HFFc6 (cell line): Measurements from ENCODE around the gene CELA2A. TPM values are rescaled to one million over a fixed set of nuclear protein-coding genes. Genes with fewer than 3 reads are reported as not detected.
A peak's percentile ranks its signal among the peaks of the same experiment; 100 is the strongest.
"Not testable (repeated sequence)": the region's sequence is repeated elsewhere in the genome, so short reads cannot be mapped to it uniquely, and the experiment has no call there.

Experiments used
- DNase-seq: peaks from one replicate; pipeline ENCODE4 v3.0.0-alpha.2; 2018
- H3K27ac Mint-ChIP-seq: 2 replicates; pipeline ENCODE4 v1.8.0; 2020; ENCODE audit warnings: mild to moderate bottlenecking, mixed read lengths
- H3K27me3 Mint-ChIP-seq: 2 replicates; pipeline ENCODE4 v1.8.0; 2021; ENCODE audit warnings: mild to moderate bottlenecking, moderate library complexity, mixed read lengths; ENCODE audit not compliant: insufficient read depth
- H3K36me3 Mint-ChIP-seq: 2 replicates; pipeline ENCODE4 v1.8.0; 2021; ENCODE audit warnings: low read depth, mixed read lengths
- H3K4me1 Mint-ChIP-seq: 2 replicates; pipeline ENCODE4 v1.8.0; 2020; ENCODE audit warnings: low read depth, mixed read lengths
- H3K4me3 Mint-ChIP-seq: 2 replicates; pipeline ENCODE4 v1.8.0; 2020; ENCODE audit warnings: mild to moderate bottlenecking, moderate library complexity, mixed read lengths
- H3K9me3 Mint-ChIP-seq: 2 replicates; pipeline ENCODE4 v1.8.0; 2020; ENCODE audit warnings: mild to moderate bottlenecking, mixed read lengths
- total RNA-seq, 6 experiments: library from RNA; stranded (reverse); fragmentation: NEBNext Ultra II Directional; extraction: Animal tissue kit (Norgen Biotek cat#: 25700); gene quantifications; 2 replicates in 1 of 6; 3 replicates in 5 of 6; pipeline ENCODE4 v1.2.3, GENCODE V29; 2021
- TF ChIP-seq, protein P1 (sequence below): fragments of 200-600 bp; sonication (generic); IDR thresholded peaks from 2 replicates; pipeline ENCODE4 v1.5.0; 2021; ENCODE audit warnings: antibody characterized with exemption, mild to moderate bottlenecking

Gene CELA2A
- total RNA-seq, 6 experiments from 2014 or later = not detected

DNA sequence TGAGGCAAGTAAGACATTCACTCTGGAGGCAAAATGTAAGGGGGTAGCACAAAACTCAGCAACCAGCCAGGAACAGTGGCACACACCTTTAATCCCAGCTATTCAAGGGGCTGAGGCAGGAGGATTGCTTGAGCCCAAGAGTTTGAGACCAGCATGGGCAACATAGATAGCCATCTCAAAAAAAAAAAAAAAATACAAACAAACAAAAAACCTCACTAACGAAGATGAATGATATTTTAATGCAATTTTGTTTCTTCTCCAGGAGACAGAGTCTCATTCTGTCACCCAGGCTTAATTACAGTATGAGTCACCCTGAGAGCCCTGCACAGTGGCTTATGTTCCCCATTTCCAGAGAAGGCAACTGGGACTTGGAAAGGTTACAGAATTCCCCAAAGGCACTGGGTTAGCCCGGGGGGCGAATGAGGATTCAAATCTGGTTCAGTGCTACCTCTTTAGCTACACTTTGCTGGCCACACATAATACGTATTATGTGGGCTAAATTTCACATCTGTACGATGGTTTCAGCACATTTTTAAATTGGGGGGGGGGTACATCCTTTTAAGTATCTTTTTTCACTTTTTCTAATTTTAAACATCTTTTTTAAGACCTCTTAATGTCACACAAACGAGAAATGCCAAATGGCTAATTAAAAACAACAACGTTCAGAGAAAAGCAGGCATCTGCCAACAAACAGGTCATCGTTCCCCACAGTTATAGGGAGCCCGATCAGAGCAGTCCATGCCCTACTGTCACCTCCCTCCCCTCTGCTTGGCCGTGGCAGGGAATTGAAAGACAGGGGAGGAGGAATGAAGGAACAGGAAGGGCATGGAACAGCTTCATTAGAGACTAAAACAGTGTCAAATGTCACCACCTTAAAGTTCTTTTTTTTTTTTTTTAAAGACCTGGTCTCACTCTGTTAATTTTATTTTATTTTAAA is 3.5 kb downstream of the CELA2A start:
- Mint-ChIP-seq H3K4me1 (peaks cover 19% of the 10 kb centered on the region), H3K36me3 (no peaks in the 10 kb centered on the region), H3K27me3 (peaks cover 17% of the 10 kb centered on the region), H3K4me3 (no peak overlapping the region), H3K9me3 (no peaks in the 10 kb centered on the region), H3K27ac (no peak overlapping the region)
- TF ChIP-seq, protein P1, sequence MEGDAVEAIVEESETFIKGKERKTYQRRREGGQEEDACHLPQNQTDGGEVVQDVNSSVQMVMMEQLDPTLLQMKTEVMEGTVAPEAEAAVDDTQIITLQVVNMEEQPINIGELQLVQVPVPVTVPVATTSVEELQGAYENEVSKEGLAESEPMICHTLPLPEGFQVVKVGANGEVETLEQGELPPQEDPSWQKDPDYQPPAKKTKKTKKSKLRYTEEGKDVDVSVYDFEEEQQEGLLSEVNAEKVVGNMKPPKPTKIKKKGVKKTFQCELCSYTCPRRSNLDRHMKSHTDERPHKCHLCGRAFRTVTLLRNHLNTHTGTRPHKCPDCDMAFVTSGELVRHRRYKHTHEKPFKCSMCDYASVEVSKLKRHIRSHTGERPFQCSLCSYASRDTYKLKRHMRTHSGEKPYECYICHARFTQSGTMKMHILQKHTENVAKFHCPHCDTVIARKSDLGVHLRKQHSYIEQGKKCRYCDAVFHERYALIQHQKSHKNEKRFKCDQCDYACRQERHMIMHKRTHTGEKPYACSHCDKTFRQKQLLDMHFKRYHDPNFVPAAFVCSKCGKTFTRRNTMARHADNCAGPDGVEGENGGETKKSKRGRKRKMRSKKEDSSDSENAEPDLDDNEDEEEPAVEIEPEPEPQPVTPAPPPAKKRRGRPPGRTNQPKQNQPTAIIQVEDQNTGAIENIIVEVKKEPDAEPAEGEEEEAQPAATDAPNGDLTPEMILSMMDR = no peak
- peak; percentile 13 for DNase-seq

DNA sequence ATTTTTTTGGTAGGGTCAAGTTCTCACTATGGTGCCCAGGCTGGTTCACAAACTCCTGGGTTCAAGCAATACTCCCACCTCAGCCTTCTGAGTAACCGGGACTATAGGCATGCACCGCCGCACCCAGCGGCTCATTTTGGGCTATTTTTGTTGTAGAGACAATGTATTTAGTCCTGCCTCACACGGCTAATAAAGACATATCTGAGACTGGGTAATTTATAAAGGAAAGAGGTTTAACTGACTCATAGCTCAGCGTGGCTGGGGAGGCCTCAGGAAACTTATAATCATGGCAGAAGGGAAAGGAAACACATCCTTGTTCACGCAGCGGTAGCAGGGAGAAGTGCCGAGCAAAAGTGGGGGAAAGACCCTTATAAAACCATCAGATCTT is 4.2 kb downstream of the CELA2A start:
- Mint-ChIP-seq H3K36me3 (no peaks in the 10 kb centered on the region), H3K9me3 (no peaks in the 10 kb centered on the region), H3K4me3 (no peak overlapping the region), H3K27me3 (peaks cover 17% of the 10 kb centered on the region), H3K4me1 (peaks cover 15% of the 10 kb centered on the region), H3K27ac (no peak overlapping the region)
- DNase-seq = no peak
- TF ChIP-seq, protein P1 = no peak

DNA sequence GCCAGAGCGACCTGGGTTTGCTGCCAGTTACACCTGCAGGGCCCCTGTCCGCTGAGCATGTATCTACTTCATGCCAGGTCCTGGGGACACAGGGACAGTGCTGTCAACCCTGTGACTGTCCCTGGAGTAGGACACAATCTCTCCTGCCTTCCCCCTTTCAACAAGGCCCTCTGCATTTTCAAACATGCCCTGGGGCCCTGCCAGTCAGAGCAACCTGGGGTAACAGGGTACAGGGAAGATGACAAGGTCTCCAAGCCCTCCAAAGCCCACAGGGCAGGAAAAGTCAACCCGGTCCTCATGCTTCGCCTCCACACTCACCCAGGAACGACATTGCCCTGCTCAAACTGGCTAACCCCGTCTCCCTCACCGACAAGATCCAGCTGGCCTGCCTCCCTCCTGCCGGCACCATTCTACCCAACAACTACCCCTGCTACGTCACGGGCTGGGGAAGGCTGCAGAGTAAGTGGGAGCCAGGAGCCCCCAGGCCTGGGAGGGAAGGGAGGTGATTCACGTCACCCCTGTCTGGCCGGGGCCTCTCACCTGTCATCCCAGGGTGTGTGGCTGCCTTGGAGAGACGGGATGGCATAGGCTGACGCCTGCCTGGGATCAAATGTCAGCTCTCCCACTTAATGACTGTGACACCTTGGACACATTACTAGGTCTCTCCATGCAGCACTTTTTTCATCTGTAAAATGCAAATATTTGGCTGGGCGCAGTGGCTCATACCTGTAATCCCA is 6.7 kb downstream of the CELA2A start:
- not testable (repeated sequence) for DNase-seq, H3K27ac Mint-ChIP-seq, H3K4me3 Mint-ChIP-seq, H3K9me3 Mint-ChIP-seq, H3K36me3 Mint-ChIP-seq
- Mint-ChIP-seq H3K4me1 (peaks cover 14% of the 10 kb centered on the region), H3K27me3 (peaks cover 14% of the 10 kb centered on the region)

DNA sequence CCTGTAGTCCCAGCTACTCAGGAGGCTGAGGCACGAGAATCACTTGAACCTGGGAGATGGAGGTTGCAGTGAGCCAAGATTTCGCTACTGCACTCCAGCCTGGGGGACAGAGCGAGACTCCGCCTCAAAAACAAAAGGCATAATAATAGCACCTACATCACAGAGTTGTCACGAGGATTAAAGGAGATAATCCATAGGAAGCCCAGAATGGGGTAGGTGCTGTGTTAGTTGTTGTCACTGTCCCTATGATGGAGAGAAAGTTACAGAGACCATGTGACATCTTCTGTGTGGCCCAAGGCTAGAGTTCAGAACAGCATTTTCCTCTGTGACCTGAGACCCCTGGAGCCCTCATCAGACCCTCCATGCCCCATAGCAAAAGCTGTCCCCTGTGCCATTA is 7.4 kb downstream of the CELA2A start:
- Mint-ChIP-seq H3K4me1 (peaks cover 14% of the 10 kb centered on the region), H3K27me3 (peaks cover 17% of the 10 kb centered on the region)
- H3K9me3 Mint-ChIP-seq, DNase-seq, H3K27ac Mint-ChIP-seq, H3K36me3 Mint-ChIP-seq, H3K4me3 Mint-ChIP-seq: not testable (repeated sequence)

DNA sequence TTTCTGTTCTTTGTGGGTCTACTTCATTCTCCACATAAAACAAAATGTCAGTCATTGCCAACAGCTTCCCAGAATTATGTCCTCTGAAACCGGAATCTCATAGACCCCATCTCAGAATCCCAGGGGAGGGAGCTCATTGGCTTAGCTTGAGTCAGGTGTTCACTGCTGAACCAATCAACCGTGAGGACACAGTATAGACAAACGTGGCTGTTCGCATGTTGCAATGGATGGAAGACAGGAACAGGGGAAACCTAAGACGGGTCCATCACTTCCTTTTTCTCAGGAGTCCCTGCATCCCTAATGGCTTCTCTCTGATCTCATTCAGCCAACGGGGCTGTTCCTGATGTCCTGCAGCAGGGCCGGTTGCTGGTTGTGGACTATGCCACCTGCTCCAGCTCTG is 9.1 kb downstream of the CELA2A start:
- H3K36me3 Mint-ChIP-seq = no peaks in the 10 kb centered on the region

DNA sequence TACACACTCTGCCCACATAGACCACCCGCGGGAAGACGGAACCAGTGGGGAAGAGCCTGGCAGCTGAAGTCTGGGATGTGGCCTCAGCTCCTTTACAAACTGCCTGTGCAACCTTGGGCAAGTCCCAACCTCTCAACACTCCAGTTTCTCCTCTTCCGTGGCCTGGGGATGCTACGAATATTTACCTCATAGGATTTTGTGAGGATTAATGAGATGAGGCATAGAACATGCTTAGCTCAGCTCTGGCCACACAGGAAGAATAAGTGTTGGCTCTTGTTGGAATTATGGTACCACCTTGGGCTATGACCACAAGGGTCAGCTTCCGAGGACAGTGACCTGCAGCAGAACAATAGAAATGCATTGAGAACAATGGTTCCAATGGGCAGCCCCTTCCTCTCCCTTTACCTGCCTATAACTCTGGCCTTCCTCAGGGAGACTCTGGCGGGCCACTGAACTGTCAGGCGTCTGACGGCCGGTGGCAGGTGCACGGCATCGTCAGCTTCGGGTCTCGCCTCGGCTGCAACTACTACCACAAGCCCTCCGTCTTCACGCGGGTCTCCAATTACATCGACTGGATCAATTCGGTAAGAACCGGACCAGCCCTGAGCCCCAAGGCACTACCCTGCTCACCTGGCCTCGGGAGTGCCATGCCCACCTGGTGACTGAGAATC is 10.6 kb downstream of the CELA2A start:
- DNase-seq, H3K27ac Mint-ChIP-seq, H3K4me1 Mint-ChIP-seq, H3K36me3 Mint-ChIP-seq, H3K9me3 Mint-ChIP-seq, H3K4me3 Mint-ChIP-seq: not testable (repeated sequence)
- H3K27me3 Mint-ChIP-seq = peaks cover 30% of the 10 kb centered on the region

More for the DNA sequence above, 9.1 kb downstream of the CELA2A start:
- Mint-ChIP-seq H3K4me1 (no peaks in the 10 kb centered on the region), H3K9me3 (no peaks in the 10 kb centered on the region), H3K4me3 (no peak overlapping the region), H3K27me3 (peaks cover 27% of the 10 kb centered on the region), H3K27ac (no peak overlapping the region)
- DNase-seq = no peak
- TF ChIP-seq, protein P1 = no peak
